NCI-H446 treated with DMSO at 0.1 percent for 48 hours (cell line): Measurements from ENCODE around the gene PCDH9.

ENCODE experiments used
- DNase-seq: peaks from one replicate; lab custom pipeline; 2025; lab: John Stamatoyannopoulos, UW

PCDH9 gene

DNA sequence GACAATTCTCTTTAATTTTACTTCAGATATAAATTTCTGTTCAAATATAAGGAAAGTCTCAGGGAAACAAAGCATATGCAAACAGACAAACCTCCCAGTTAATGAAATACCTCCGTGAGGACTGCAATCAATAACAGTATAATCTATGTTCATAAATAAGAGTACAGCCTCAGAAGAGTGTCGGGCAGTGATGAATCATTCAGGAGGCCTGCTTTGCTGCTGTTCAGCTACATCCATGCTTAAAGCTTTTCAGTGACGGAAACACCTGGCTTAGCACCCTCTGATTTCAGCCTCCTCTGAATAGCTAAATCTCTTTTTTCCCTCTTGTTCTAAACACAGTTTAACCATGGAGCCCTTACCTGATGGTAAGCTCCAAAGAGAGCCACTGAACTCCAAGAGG, 69.0 kb downstream of the PCDH9 start:
- DNase-seq, result no peak

- DNase-seq, result no peak
Measured at GRCh38 chr13:67158903-67159302, 71.2 kb downstream of the PCDH9 start.

- DNase-seq, result no peak
Measured at GRCh38 chr13:67156723-67157060, 73.4 kb downstream of the PCDH9 start.

DNA sequence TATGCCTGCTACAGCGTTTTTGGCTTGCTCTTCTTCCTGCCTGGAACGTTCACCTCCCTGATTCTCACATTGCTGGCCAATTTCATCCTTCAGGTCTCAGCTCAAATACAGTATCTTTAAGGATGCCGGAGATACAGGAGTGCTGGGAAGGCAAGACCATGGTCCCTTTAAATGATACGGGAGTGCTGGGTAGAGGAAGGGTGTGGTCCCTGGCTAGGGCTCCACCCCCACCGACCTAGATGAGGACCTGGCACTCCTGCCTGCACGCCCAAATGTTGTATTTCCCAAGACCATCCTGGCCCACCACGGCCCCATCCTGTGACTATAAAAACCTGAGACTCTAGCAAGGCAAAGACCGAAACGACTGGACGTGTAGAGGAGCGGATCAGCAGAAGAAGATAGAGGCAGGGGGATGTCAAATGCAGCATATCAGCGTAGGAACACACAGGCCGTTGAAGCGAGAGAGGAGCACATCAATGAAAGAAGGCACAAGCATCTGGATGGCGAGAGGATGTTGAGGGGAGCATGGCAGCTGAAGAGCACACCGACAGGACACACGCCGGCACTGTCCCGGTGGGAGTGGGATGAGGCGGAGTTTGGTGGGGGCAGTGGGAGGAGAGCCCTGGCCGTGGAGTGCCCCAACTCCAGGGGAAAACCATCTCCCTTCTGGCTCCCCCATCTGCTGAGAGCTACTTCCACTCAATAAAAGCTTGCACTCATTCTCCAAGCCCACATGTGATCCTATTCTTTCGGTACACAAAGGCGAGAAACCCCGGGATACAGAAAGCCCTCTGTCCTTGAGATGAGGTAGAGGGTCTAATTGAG, 74.0 kb downstream of the PCDH9 start:
- DNase-seq, result no peak

DNA sequence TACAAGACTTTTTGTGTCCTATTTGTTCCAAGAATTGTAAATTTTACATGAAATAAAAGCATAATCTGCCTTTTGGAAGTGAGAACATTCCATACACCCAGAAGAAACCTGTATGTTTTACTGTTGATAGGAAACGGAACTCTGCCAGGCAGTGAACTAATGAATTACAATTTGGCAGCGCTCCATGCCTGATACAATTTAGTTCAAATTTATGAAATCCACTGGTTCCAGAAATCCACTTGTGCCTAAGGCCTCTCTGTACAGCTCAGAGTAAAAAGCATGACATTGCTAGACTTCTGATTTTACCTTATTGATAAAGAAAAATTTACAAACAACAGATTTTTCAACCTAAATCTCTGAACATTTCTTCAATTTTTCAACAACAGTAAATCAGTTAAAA, 78.1 kb downstream of the PCDH9 start:
- no peak for DNase-seq

GRCh38 chr13:67151652-67152051, 78.5 kb downstream of the PCDH9 start:
- no peak for DNase-seq

- DNase-seq, result no peak
Measured at GRCh38 chr13:67150608-67151007, 79.5 kb downstream of the PCDH9 start.

GRCh38 chr13:67148161-67148571, 82.0 kb downstream of the PCDH9 start:
- no peak for DNase-seq

GRCh38 chr13:67147342-67148133, 82.6 kb downstream of the PCDH9 start:
- DNase-seq, result no peak

GRCh38 chr13:67146523-67147130, 83.5 kb downstream of the PCDH9 start:
- DNase-seq, result no peak

DNA sequence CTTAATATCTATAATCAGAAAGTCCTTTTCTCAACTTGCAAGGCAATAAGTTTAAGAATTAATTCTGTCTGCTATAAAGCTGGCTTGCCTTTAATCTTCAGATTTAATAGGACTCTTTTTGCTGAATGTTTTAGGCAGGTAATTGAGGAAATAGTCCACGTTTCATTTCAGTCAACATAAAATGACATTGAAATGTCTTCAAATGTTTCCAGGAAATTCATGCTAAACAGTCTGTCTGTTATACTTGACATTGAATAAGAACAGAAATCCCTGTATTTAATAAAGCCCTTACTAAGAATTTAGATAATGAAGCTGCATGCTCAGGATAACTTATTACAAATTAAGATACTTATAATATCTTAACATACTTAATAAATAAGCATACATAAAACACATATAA, 84.2 kb downstream of the PCDH9 start:
- no peak for DNase-seq

DNA sequence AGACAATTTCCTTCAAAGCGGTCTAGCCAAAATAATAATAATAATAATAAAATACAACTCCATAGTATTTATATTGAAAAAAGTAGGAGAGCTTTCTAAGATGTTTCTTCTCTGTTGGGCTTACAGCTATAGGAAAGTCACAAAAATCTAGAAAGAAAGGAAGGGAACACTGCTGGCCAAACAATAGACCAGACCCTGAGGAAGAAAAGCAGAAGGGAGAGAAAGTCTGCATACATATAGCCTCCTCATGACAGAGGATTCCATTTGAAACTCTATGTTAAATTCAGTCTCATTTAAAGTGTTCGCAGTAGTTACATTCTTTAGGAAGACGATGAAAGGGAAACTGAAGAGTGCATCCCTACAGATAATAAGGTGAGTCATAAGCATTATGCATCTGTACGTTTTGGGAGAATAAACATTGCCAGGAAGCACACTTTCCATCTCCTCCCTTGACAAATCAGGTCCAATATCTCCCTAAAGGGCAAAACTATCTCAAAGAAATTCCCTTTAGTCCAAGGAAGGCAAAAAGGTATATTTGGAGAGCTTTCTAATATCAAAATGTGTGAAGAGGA, 86.5 kb downstream of the PCDH9 start:
- no peak for DNase-seq

- no peak for DNase-seq
Measured at GRCh38 chr13:67140006-67140405, 90.1 kb downstream of the PCDH9 start.

GRCh38 chr13:67139551-67139950, 90.6 kb downstream of the PCDH9 start:
- DNase-seq, result no peak

DNA sequence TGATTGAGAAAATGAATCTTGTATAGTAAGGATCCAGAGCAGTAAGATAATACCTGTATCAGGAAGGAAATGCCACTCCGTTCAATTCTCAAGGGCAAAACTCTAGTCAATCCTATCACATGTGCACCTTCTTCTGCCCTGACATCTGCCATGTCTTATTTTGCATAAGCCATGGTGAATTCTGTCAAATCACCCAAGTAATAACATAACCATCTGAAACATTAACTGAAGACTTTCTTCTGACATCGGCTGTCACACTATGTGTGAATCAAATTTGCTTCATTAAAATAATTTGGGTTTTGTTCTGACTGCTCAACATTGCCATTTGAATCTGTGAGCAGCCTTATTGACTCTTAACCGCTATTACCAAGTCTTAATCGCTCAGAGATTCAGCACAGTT, 91.2 kb downstream of the PCDH9 start:
- no peak for DNase-seq

DNA sequence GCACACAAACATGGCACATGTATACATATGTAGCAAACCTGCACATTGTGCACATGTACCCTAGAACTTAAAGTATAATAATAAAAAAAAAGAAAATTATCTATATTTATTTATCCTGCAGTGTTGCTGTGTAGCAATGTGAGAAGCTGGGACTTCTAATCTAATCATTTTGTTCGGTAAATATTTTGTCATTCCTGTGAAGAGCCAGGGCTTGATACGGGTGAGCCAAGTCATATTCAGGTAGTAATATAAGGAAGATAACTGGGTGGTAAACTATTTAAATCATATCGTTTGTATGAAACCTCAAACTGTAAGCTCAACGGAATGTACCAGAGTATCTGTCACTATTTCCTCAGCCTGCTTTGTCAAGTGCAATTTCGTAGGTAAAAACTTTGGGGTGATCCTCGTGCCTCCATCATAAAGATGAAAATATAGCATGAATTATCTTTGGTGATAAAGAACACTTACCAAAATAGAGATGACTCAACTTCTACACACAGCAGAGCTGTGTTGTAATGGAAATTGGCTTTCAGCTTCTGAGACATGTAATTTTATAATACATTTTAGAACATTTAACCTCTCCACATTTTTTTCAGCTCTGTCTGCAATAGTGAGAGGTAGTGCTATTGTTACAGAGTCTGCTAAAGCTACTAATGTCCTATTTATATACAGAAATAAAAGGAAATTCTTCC, 92.9 kb downstream of the PCDH9 start:
- no peak for DNase-seq

- DNase-seq, result no peak
Measured at GRCh38 chr13:67136157-67136556, 94.0 kb downstream of the PCDH9 start.

DNA sequence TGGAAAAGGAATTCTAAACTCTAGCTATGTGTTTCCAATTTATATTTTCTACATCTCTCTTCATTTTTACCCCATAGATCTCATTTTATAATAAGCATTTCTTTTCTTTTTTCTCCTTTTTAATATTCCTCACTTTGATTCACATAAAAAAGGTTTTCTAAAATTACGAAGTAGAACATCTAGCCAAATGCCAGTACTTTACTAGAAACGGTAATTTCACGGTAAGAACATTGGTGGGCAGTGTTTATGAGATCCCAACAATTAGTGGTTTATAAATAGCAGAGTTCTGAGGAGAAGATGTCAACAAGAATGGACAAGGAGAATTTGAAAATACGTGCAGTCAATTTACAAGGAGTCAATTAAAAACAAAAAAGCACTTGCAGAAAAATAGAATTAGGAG, 94.8 kb downstream of the PCDH9 start:
- no peak for DNase-seq

- DNase-seq, result no peak
Measured at GRCh38 chr13:67134417-67135129, 95.6 kb downstream of the PCDH9 start.

DNA sequence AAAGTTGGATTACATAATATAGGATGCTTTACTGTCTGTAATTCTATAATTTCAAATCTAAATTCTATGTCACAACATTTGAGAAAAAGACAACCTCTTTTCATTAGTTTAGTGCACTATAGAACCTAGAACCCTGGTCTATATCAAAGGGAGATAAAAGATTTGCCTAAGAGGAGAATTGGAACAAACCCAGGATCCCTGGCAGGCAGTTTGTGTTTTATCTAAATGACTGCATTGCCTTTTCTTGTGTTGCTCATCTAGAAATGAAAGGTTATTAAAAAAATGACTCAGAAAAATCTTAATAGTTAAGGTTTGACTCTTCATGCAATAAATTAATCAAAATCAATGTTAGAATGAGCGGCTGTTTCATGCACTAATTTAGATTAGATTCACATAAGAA, 96.7 kb downstream of the PCDH9 start:
- DNase-seq, result no peak

DNA sequence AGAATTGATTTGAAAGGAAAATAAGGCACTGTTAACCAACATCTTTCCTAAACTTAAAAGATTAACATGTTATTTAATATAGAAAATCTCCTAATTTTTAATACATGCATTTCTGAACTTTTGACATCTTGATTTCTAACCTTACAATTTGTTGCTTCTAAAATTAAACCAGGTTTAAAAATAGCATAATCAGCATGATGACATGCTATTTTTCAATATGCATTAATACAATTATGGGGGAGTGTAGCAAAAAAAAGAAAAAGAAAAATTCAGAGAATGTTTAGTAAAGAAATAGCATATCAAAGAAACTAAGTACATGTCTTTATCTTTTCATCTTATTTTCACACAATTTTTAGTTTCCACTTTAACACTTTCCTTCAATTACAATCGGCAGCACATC, 98.7 kb downstream of the PCDH9 start:
- DNase-seq, result no peak

GRCh38 chr13:67130444-67130843, 99.7 kb downstream of the PCDH9 start:
- no peak for DNase-seq
